HEK293T (cell line): ENCODE data around the gene MAP4K4.

ENCODE experiments used
- CTCF ChIA-PET: fragments of 350-600 bp; formaldehyde crosslinking; extraction: SDS; loops from one replicate; lab custom pipeline; 2021; ENCODE audit warnings: antibody characterized with exemption, inconsistent platforms; lab: Yijun Ruan, JAX
- POLR2A ChIA-PET: fragments of 350-600 bp; formaldehyde crosslinking; extraction: SDS; loops from one replicate; lab custom pipeline; 2020; ENCODE audit warnings: antibody characterized with exemption, inconsistent platforms; lab: Yijun Ruan, JAX
- DNase-seq: peaks from one replicate; pipeline ENCODE4 v3.0.0; 2012; ENCODE audit warnings: mixed read lengths; ENCODE audit errors: extremely low spot score
- ARNT ChIP-seq: fragments of 450-650 bp; IDR thresholded peaks from 2 replicates; pipeline ENCODE4 v1.6.1; 2017; ENCODE audit warnings: mild to moderate bottlenecking
- BHLHE40 ChIP-seq: fragments of 450-650 bp; IDR thresholded peaks from 2 replicates; pipeline ENCODE4 v1.6.1; 2016; ENCODE audit warnings: mild to moderate bottlenecking, moderate library complexity, borderline replicate concordance
- CTBP1 ChIP-seq: fragments of 450-650 bp; IDR thresholded peaks from 2 replicates; pipeline ENCODE4 v1.6.1; 2016; ENCODE audit warnings: borderline replicate concordance
- ELF4 ChIP-seq: fragments of 450-650 bp; IDR thresholded peaks from 2 replicates; pipeline ENCODE4 v1.6.1; 2017; ENCODE audit warnings: antibody characterized with exemption
- FOXA1 ChIP-seq: fragments of 450-650 bp; IDR thresholded peaks from 2 replicates; pipeline ENCODE4 v1.6.1; 2016; ENCODE audit warnings: mild to moderate bottlenecking
- FOXK2 ChIP-seq: fragments of 450-650 bp; IDR thresholded peaks from 2 replicates; pipeline ENCODE4 v1.6.1; 2016; ENCODE audit warnings: mild to moderate bottlenecking
- FOXM1 ChIP-seq: fragments of 450-650 bp; IDR thresholded peaks from 2 replicates; pipeline ENCODE4 v1.6.1; 2017; ENCODE audit warnings: mild to moderate bottlenecking, borderline replicate concordance
- HDGF ChIP-seq: fragments of 450-650 bp; IDR thresholded peaks from 2 replicates; pipeline ENCODE4 v1.6.1; 2017; ENCODE audit warnings: antibody characterized with exemption, borderline replicate concordance
- L3MBTL2 ChIP-seq: fragments of 450-650 bp; conservative IDR thresholded peaks from 2 replicates; pipeline ENCODE4 v1.6.1; 2016; ENCODE audit warnings: mild to moderate bottlenecking
- LEF1 ChIP-seq: fragments of 450-650 bp; IDR thresholded peaks from 2 replicates; pipeline ENCODE4 v1.6.1; 2017; ENCODE audit warnings: mild to moderate bottlenecking, borderline replicate concordance
- NFRKB ChIP-seq: fragments of 450-650 bp; IDR thresholded peaks from 2 replicates; pipeline ENCODE4 v1.6.1; 2016; ENCODE audit warnings: mild to moderate bottlenecking, moderate library complexity
- SP1 ChIP-seq: fragments of 450-650 bp; IDR thresholded peaks from 2 replicates; pipeline ENCODE4 v1.6.1; 2017
- SUZ12 ChIP-seq: fragments of 450-650 bp; IDR thresholded peaks from 2 replicates; pipeline ENCODE4 v1.6.1; 2016; ENCODE audit warnings: mild to moderate bottlenecking
- TARDBP ChIP-seq: fragments of 450-650 bp; IDR thresholded peaks from 2 replicates; pipeline ENCODE4 v1.6.1; 2016
- ZNF384 ChIP-seq: fragments of 450-650 bp; IDR thresholded peaks from 2 replicates; pipeline ENCODE4 v1.6.1; 2016
- TF ChIP-seq, protein P1 (sequence below): fragments of 450-650 bp; IDR thresholded peaks from 2 replicates; pipeline ENCODE4 v1.6.1; 2016

MAP4K4 gene

DNA sequence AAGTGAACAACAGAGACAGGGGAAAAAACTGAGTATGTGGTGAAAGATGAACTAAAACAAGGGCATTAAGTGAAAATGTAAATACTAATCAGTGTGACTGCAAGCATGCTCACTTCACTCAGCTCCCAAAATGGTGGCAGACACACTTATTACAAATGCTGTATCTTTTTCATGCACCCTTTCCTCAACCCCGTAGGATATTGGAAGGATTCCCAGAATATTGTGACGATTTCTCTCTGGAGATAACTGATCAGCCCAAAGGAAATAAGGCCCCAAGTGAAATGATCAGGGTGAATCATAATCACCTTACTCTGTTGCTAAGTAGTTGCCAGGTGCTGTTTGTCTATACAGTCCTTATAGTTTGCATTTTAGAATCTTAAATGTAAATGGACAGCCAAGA, 155.3 kb downstream of the MAP4K4 start:
- POLR2A ChIA-PET, result no interaction called here
- no peak for DNase-seq
- TF ChIP-seq ELF4 (no peak), FOXA1 (no peak), TARDBP (no peak), FOXM1 (no peak), CTBP1 (no peak), ARNT (no peak), LEF1 (no peak), HDGF (no peak), L3MBTL2 (no peak), BHLHE40 (no peak)
- TF ChIP-seq, protein P1, sequence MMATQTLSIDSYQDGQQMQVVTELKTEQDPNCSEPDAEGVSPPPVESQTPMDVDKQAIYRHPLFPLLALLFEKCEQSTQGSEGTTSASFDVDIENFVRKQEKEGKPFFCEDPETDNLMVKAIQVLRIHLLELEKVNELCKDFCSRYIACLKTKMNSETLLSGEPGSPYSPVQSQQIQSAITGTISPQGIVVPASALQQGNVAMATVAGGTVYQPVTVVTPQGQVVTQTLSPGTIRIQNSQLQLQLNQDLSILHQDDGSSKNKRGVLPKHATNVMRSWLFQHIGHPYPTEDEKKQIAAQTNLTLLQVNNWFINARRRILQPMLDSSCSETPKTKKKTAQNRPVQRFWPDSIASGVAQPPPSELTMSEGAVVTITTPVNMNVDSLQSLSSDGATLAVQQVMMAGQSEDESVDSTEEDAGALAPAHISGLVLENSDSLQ, result no peak
- CTCF ChIA-PET, result no interaction called here

GRCh38 chr2:101854877-101855276, 157.4 kb downstream of the MAP4K4 start:
- ChIA-PET CTCF (no interaction called here), POLR2A (no interaction called here)
- no peak for DNase-seq
- TF ChIP-seq LEF1 (no peak), FOXM1 (no peak), ZNF384 (no peak), SP1 (no peak), L3MBTL2 (no peak), FOXA1 (no peak), SUZ12 (no peak), ELF4 (no peak), TARDBP (no peak), FOXK2 (no peak), ARNT (no peak), CTBP1 (no peak), HDGF (no peak), NFRKB (no peak), BHLHE40 (no peak)
- TF ChIP-seq, protein P1, result no peak

- ChIA-PET POLR2A (no interaction called here), CTCF (no interaction called here)
- TF ChIP-seq ARNT (no peak), HDGF (no peak), BHLHE40 (no peak), FOXA1 (no peak), SUZ12 (no peak), ELF4 (no peak), NFRKB (no peak), FOXK2 (no peak), FOXM1 (no peak), SP1 (no peak), LEF1 (no peak), L3MBTL2 (no peak), TARDBP (no peak), ZNF384 (no peak), CTBP1 (no peak)
- TF ChIP-seq, protein P1, result no peak
- no peak for DNase-seq
Observed at GRCh38 chr2:101855776-101856175, 158.3 kb downstream of the MAP4K4 start.

- ChIA-PET CTCF (interaction anchor here (0.6 kb wide), 1 partner anchor 112 kb away, joined by 6 read pairs; no protein-coding TSS in a partner anchor), POLR2A (no interaction called here)
- no peak for DNase-seq
- TF ChIP-seq, protein P1, result no peak
- TF ChIP-seq ZNF384 (no peak), CTBP1 (no peak), HDGF (no peak), ELF4 (no peak), BHLHE40 (no peak), SUZ12 (no peak), SP1 (no peak), FOXM1 (no peak), NFRKB (no peak), L3MBTL2 (no peak), FOXA1 (no peak), TARDBP (no peak), LEF1 (no peak), FOXK2 (no peak), ARNT (no peak)
Observed at GRCh38 chr2:101858246-101858645, 160.7 kb downstream of the MAP4K4 start.

DNA sequence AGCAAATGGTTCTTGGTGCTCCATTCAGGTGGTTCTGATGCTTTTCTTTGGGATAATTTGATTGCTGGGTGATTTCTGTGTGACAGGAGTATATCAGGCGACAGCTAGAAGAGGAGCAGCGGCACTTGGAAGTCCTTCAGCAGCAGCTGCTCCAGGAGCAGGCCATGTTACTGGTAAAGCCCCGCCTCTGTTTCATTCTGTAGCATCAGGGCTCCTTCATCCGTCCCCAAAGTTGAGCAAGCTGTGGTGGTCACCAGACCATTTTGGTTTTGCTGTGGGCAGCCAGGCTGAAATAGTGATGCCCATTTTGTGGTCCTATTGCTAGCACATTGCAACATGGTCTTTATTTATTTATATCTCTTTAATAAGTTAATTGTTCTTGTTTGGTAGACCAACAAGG, 161.4 kb downstream of the MAP4K4 start:
- DNase-seq, result no peak
- TF ChIP-seq FOXM1, result no peak
- no peak for TF ChIP-seq FOXK2
- TF ChIP-seq LEF1, result no peak
- no peak for TF ChIP-seq HDGF
- TF ChIP-seq, protein P1, result no peak
- no peak for TF ChIP-seq L3MBTL2
- ChIA-PET POLR2A (no interaction called here), CTCF (no interaction called here)
